DMS53 treated with DMSO at 0.1 percent for 48 hours (cell line): ENCODE measurements around the gene PPCDC.

Experiments
- DNase-seq: peaks from one replicate; lab custom pipeline; 2025; ENCODE audit not compliant: unreplicated experiment; lab: John Stamatoyannopoulos, UW

Gene PPCDC

GRCh38 chr15:75023181-75023871 is at the start of gene PPCDC:
Gene PPCDC, plus strand, starts transcription at chr15:75023590. Its CDS starts 4,729 bp downstream, at chr15:75028319.
- DNase-seq: peak; percentile 81

GRCh38 chr15:74976159-74976558 is 47.2 kb upstream of the PPCDC start:
- no peak for DNase-seq

GRCh38 chr15:74977599-74977998 is 45.8 kb upstream of the PPCDC start:
- DNase-seq: no peak

- DNase-seq: no peak
These were observed 45.3 kb upstream of the PPCDC start for GRCh38 chr15:74978077-74978476.

- DNase-seq: peak; percentile 11
These were observed 44.9 kb upstream of the PPCDC start for GRCh38 chr15:74978503-74978902.

- DNase-seq: no peak
These were observed 41.2 kb upstream of the PPCDC start for GRCh38 chr15:74982183-74982582.

GRCh38 chr15:74983725-74984231 is 39.6 kb upstream of the PPCDC start:
- no peak for DNase-seq

GRCh38 chr15:74988007-74988800 is 35.2 kb upstream of the PPCDC start:
- DNase-seq: peak; percentile 50

GRCh38 chr15:74989527-74989926 is 33.9 kb upstream of the PPCDC start:
- no peak for DNase-seq

- no peak for DNase-seq
These were observed 30.8 kb upstream of the PPCDC start for GRCh38 chr15:74992619-74993018.

GRCh38 chr15:74994236-74994635 is 29.2 kb upstream of the PPCDC start:
- DNase-seq: no peak

- DNase-seq: no peak
These were observed 28.7 kb upstream of the PPCDC start for GRCh38 chr15:74994685-74995084.

- DNase-seq: peak; percentile 81
These were observed 28.1 kb upstream of the PPCDC start, which contains the start of gene SCAMP5 for GRCh38 chr15:74995182-74995778. Gene SCAMP5, plus strand, starts transcription at chr15:74995563. Its CDS starts 16,277 bp downstream, at chr15:75011840.

- peak; percentile 5 for DNase-seq
These were observed 27.3 kb upstream of the PPCDC start for GRCh38 chr15:74995779-74996765.

- no peak for DNase-seq
These were observed 26.2 kb upstream of the PPCDC start for GRCh38 chr15:74997141-74997540.

GRCh38 chr15:74997543-74997942 is 25.8 kb upstream of the PPCDC start:
- DNase-seq: no peak

GRCh38 chr15:75001310-75001709 is 22.1 kb upstream of the PPCDC start:
- no peak for DNase-seq

- DNase-seq: no peak
These were observed 21.0 kb upstream of the PPCDC start for GRCh38 chr15:75002398-75002797.

- no peak for DNase-seq
These were observed 16.2 kb upstream of the PPCDC start for GRCh38 chr15:75007216-75007615.

GRCh38 chr15:75008221-75008625 is 15.2 kb upstream of the PPCDC start:
- DNase-seq: no peak
